ENCODE data around the gene IFNA2.
"Not testable (repeated sequence)": the region's sequence is repeated elsewhere in the genome, so short reads cannot be mapped to it uniquely, and the experiment has no call there.

The IFNA2 gene

DNA sequence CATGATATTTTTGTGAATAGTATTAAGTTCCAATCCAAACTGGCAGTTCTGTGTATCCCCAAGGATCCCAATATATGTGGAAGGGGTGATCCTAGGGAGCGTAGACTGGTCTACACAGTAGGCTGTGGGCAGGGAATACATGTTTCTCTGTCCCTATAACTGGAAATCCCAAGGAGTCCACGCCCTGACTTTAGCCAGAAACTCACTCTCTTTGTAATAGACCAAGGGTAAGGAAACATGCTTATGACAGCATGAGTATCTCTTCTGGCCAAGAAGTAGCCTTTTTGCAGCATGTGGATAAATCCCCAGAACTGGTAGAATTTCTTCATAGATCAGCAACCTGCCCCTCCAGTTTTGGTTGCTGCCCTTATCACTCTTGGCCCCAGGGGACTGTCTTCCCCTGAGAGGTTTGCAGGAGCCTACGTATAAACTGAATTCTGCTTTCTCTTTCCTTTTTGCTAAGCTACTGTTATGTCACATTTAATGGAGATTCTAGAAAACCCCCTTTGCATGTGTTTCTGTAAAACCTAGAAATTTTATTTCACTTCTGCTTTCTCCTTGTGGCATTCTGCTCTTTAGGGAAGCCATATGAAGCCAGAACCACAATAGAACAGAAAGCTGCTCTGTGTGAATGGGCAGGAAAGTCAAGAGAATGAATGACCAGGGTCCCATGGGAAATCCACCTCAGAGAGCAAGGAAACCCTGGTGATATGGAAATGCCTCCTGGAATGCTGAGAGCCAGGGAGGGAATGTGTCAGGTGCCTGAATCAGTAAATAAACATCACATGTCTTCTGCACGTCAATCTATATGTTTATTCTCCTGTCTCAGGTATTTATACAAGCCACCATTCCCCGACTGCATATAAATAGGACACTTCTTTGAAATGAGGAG is 3.5 kb downstream of the IFNA2 start:
- no peak for DNase-seq

DNA sequence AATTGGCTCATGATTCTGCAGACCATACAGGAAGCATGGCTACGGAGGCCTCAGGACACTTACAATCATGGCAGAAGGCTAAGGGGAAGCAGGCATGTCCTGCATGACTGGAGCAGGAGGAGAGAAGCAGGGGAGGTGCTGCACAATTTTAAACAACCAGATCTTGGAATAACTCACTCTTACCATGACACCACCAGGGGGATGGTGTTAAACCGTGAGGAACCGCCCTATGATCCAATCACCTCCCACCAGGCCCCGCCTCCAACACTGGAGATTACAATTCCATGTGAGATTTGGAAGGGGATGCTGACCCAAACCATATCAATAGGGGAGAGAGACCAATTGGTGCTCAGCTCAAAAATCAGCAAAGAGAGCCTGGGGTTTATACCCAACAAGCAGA is 13.7 kb downstream of the IFNA2 start:
- not testable (repeated sequence) for DNase-seq

DNA sequence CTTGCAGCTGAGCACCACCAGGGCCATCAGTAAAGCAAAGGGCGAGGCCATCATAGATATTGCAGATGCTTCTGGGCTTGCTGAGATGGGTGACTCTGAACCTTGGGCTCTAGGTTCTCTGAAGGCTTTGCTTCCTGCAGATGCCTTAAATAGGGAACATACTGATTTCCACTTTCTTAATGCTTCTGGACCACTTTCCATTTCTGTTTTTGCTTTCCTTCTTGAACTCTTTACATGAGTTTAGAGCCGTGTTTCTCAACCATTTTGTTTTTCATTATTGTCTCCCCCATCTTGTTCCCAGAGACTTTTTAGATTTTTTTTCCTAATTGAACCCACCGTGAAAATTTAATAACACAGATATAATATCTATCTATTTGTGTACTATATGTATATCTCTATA is 17.2 kb downstream of the IFNA2 start, which contains the start of gene IFNA13:
Gene IFNA13, minus strand, starts transcription at position 101 of the 400 bp plus-strand sequence. Its CDS starts 47 bp downstream, at position 54.
- DNase-seq: no peak

DNA sequence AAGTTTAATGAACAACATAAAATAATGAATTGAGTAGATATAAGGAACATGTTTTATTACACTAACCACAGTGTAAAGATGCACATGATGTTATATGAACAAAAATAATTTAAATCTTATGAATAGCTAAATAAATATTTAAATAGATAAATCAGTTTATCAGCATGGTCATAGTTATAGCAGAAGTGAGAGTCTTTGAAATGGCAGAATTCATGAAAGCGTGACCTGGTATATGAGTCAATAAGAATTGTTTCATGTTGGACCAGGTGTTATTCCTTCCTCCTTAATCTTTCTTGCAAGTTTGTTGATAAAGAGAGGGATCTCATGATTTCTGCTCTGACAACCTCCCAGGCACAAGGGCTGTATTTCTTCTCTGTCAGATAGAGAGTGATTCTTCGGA is 18.0 kb downstream of the IFNA2 start:
- DNase-seq: not testable (repeated sequence)

DNA sequence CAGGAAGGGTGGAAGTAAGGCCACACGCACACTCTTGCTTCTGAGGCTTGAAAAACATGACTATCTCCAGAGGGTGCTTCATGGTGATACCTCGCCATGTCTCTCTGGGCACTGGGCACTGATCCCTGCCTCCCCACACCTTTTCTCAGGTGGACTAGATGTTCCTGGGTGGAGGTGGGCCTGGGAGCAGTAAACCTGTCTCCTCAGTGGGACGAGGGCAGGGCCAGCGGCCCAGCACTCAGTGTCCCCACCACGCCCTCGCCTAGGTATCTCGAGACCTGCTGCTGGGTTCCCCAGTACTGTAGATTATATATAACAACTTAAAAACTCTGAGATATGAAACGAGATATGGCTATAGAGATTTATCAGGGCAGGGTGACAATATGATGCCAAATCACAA is 22.9 kb downstream of the IFNA2 start:
- no peak for DNase-seq

DNA sequence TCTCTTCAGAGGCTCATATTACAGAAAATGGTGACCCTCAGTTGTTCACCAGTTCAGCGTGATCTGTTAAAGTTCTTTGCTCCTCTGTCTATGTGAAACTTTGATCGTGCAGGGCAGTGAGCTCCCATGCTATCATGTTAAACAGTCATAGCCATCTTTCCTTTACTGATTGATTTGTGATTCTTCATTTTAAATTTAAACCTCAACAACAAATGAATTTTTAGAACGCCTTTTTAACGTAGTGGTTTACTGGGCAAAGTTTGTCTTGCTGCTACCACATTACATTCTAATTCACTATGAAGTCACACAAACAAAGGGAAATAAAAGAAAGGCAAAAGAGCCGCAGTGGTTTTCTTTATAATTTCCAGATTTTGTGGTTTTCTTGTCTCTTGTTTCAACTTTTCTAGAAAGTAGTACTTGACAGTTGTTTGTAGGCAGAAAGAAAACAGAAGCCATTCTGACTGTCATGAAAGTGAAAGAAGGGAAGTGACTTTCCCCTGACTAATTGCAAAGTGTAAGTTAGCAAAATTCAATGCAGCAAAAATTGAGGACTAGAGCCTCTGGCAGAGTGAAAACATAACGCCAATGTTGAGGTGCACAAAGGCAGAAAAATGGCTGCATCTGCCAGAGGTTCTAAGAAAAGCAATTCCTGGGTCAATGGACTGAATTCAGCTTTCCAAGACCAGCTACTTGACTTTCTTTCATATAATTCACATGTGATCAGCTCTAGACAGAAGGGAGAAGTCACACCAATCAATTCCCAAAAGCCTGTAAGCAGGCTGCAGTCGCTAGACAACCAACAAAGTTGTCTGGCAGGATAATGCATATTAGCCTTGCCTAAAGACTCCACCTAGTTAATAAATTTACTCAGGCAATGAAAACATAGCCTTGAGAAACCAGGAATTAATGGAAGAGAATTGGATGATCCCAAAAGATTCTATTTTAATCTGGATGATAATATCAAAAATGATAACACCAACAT is 27.4 kb downstream of the IFNA2 start:
- DNase-seq: no peak

DNA sequence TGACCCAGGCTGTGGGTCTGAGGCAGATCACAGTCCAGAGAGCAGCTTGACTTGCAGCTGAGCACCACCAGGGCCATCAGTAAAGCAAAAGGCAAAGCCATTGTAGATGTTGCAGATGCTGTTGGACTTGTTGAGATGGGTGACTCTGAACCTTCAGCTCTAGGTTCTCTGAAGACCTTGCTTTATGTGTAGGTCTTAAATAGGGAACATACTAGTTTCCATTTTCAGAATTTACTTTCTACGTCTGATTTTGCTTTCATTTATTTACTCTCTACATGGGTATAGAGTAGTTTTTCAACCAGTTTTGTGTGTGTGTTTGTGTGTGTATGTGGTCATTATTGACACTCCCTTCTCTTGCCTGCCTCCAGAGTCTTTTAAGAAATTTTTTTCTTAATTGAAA is 34.4 kb downstream of the IFNA2 start, which contains the start of gene IFNA6:
Gene IFNA6, minus strand, starts transcription at position 101 of the 400 bp plus-strand sequence. Its CDS starts 0 bp downstream, at position 101.
- no peak for DNase-seq

DNA sequence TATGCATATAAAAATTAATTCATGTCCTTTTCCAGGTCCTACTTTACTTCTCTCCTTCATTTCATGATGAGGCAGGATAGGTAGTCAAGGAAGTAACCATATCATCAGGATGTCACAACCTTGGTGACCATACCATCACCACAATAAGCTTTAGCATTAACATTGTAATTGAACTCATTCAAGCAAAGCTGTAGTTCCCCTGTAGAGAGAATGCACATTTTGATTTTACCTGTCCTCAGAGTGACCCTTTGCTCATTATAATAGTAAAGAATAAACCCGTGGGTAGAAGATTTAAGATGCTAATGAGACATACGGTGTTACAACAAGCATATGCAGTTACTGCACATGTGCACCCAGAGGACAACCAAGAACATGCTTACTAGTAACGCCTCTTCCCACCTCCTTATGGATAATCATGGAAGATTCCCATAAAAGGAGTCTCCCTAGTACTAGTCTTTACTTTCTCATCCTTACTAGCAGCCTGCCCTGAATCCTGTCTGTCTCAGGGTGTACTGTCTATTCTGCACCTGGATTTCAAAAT is 36.7 kb downstream of the IFNA2 start:
- DNase-seq: no peak

DNA sequence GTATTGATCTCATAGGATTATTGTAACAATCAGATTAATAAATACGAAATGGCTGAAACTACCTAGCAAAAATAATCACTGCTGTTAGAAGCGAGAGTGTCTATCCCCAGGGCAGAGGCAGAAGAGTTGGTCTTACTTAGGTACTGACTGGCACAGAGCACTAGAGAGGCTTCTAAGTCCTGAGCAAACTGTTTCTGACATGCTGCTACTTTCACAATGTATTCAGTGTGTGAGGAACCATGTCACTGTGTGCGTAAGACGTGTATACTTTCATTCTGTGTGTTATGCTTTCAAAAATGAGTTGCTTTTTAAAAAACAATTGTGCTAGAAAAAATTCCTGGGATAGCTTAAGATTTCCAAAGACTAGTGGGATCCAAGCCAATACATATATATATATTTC is 44.5 kb downstream of the IFNA2 start:
- DNase-seq: no peak

DNA sequence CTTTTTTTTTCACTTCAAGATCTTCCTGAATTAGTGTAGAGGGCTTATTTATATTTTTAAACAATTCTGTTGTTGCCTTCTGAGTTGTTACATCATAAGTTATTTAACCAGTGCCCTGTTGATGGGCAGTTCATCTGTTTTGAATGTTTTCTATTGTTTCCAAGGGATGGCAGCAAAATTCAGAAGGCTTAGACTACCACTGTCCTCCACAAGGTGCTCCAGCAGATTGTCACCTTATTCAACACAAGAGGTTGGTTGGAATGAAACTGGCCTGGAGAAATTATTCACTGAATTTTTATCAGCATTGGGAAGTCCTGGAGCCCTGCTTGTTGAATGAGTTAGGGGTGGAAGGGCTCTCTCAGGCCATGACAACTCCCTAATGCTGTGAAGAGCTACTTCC is 48.7 kb downstream of the IFNA2 start:
- no peak for DNase-seq

DNA sequence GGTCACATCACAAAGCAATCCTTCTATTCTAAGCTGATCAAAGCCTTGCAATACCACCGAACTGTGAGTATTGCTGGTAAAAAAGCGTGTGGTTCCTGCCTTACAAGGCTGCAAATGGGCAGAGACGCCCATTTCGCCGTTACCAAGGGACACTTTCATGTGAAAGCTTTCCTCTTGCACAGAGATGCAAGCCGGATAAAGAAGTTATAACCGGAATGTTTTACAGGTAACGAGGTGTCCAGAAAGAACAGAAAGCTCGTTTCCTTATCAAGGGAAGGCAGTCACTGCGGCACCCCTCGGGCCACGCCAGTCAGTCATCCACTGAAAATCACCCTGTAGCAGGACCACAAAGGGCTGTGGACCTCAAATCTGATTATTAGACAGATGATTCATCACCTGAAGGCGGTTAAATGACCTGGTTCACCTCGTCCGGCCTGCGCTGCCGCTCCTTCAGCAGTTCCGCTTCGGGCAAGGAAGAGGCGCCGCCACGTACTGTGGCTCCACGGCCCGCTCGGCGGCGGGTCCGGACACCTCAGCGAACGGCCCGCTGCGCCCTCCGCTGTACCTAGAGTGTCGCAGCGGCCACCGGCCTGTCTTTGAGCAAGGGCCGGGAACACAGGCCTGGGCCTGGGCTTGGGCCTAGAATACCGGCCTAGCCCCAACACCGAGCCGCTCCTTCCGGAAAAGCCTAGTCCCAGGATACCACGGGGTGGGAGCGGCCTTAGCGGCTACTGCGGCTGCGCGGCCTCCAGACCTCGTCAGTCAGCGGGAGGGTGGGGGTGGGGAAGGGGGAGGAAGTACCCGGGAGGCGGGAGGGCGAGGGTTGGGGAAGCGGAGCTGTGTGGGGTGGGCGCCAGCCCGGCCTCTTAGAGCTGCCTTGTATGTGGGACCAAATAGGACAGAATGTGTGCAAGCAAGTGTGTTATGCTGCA is 50.2 kb downstream of the IFNA2 start, which contains the start of gene KLHL9:
Gene KLHL9, minus strand, starts transcription at position 704 of the 932 bp plus-strand sequence. Its CDS starts 545 bp downstream, at position 159.
- DNase-seq: peak; percentile 46
